Hematopoietic multipotent progenitor cell (in vitro differentiated cells): ENCODE results near the gene TAF11. TPM values are rescaled to one million over a fixed set of nuclear protein-coding genes. Genes with fewer than 3 reads are reported as not detected.
"Not testable (repeated sequence)": the region's sequence is repeated elsewhere in the genome, so short reads cannot be mapped to it uniquely, and the experiment has no call there.

ENCODE experiments used
- DNase-seq, 3 donors: peaks; one replicate each; pipeline ENCODE4 v3.0.0-alpha.2; 2011 to 2015; ENCODE audit warnings: low read depth in 2 of 3, low spot score in 2 of 3
- total RNA-seq: library from RNA; depleted of rRNA; stranded (reverse); fragments of >200 nt; gene quantifications from one replicate; pipeline ENCODE4 v1.2.3, GENCODE V29; 2012

TAF11 gene
- total RNA-seq, 1 donor, result 10.8 TPM

- DNase-seq, result no peak
Measured at GRCh38 chr6:34871853-34872252, 16.0 kb downstream of the TAF11 start.

- peak in 1 of 3 donors; percentile 24 for DNase-seq
Measured at GRCh38 chr6:34867484-34867883, 20.4 kb downstream of the TAF11 start.

GRCh38 chr6:34866509-34866908, 21.3 kb downstream of the TAF11 start:
- no peak for DNase-seq

GRCh38 chr6:34865107-34865506, 22.7 kb downstream of the TAF11 start:
- DNase-seq, result peak in 2 of 3 donors; percentile 52 to 79

- DNase-seq, result no peak
Measured at GRCh38 chr6:34864007-34864406, 23.8 kb downstream of the TAF11 start.

GRCh38 chr6:34860776-34861175, 27.1 kb downstream of the TAF11 start:
- no peak for DNase-seq

GRCh38 chr6:34859951-34860350, 27.9 kb downstream of the TAF11 start:
- no peak for DNase-seq

- no peak for DNase-seq
Measured at GRCh38 chr6:34858681-34859080, 29.2 kb downstream of the TAF11 start.

GRCh38 chr6:34855463-34855862, 32.4 kb downstream of the TAF11 start:
- no peak for DNase-seq

- no peak for DNase-seq
Measured at GRCh38 chr6:34852406-34853085, 35.3 kb downstream of the TAF11 start.

GRCh38 chr6:34851361-34851760, 36.5 kb downstream of the TAF11 start:
- DNase-seq, result no peak

- DNase-seq, result not testable (repeated sequence)
Measured at GRCh38 chr6:34849066-34849465, 38.8 kb downstream of the TAF11 start.

GRCh38 chr6:34839666-34840352, 48.0 kb downstream of the TAF11 start:
- DNase-seq, result no peak

GRCh38 chr6:34837528-34837927, 50.3 kb downstream of the TAF11 start:
- no peak for DNase-seq

GRCh38 chr6:34836451-34836850, 51.4 kb downstream of the TAF11 start:
- no peak for DNase-seq

- no peak for DNase-seq
Measured at GRCh38 chr6:34836008-34836407, 51.8 kb downstream of the TAF11 start.

GRCh38 chr6:34834789-34835518, 52.9 kb downstream of the TAF11 start:
- DNase-seq, result no peak

- no peak for DNase-seq
Measured at GRCh38 chr6:34832942-34833341, 54.9 kb downstream of the TAF11 start.

GRCh38 chr6:34829137-34829536, 58.7 kb downstream of the TAF11 start:
- DNase-seq, result no peak
